ENCODE data around the gene TH.

GRCh38 chr11:2203440-2204259 is 32.0 kb upstream of the TH start:
- TF ChIP-seq, protein P1, sequence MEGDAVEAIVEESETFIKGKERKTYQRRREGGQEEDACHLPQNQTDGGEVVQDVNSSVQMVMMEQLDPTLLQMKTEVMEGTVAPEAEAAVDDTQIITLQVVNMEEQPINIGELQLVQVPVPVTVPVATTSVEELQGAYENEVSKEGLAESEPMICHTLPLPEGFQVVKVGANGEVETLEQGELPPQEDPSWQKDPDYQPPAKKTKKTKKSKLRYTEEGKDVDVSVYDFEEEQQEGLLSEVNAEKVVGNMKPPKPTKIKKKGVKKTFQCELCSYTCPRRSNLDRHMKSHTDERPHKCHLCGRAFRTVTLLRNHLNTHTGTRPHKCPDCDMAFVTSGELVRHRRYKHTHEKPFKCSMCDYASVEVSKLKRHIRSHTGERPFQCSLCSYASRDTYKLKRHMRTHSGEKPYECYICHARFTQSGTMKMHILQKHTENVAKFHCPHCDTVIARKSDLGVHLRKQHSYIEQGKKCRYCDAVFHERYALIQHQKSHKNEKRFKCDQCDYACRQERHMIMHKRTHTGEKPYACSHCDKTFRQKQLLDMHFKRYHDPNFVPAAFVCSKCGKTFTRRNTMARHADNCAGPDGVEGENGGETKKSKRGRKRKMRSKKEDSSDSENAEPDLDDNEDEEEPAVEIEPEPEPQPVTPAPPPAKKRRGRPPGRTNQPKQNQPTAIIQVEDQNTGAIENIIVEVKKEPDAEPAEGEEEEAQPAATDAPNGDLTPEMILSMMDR (IDR thresholded peaks at IDR 0.05; ENCODE audit: low read depth, low read length): no peak
- no peak for TF ChIP-seq POLR2A (IDR thresholded peaks at IDR 0.05; ENCODE audit: extremely low read depth, insufficient read length)
- TF ChIP-seq, protein P2, sequence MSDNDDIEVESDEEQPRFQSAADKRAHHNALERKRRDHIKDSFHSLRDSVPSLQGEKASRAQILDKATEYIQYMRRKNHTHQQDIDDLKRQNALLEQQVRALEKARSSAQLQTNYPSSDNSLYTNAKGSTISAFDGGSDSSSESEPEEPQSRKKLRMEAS (IDR thresholded peaks at IDR 0.05; ENCODE audit: low read depth, low read length): no peak
- TF ChIP-seq MYC (IDR thresholded peaks at IDR 0.05; ENCODE audit: low read depth, low read length): no peak

Measured in NB4 (cell line).